Stimulated activated CD4-positive, alpha-beta T cell treated with anti-CD3 and anti-CD28 coated beads, Interleukin-4, amount 100 ng/mL, for 24 hours (primary cell): ENCODE results near the gene OR51A2.
"Not testable (repeated sequence)": the region's sequence is repeated elsewhere in the genome, so short reads cannot be mapped to it uniquely, and the experiment has no call there.

Experiments used
- DNase-seq: peaks from one replicate; pipeline ENCODE4 v3.0.0-alpha.2; 2020

Gene OR51A2, protein sequence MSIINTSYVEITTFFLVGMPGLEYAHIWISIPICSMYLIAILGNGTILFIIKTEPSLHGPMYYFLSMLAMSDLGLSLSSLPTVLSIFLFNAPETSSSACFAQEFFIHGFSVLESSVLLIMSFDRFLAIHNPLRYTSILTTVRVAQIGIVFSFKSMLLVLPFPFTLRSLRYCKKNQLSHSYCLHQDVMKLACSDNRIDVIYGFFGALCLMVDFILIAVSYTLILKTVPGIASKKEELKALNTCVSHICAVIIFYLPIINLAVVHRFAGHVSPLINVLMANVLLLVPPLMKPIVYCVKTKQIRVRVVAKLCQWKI

GRCh38 chr11:4955613-4956012 lies at the start of gene OR51A2:
Gene OR51A2 (minus strand): TSS chr11:4955713. CDS start chr11:4955713, 0 bp downstream.
- DNase-seq, result not testable (repeated sequence)

GRCh38 chr11:5004424-5005274 lies 49.1 kb upstream of the OR51A2 start:
- peak; percentile 4 for DNase-seq

DNA sequence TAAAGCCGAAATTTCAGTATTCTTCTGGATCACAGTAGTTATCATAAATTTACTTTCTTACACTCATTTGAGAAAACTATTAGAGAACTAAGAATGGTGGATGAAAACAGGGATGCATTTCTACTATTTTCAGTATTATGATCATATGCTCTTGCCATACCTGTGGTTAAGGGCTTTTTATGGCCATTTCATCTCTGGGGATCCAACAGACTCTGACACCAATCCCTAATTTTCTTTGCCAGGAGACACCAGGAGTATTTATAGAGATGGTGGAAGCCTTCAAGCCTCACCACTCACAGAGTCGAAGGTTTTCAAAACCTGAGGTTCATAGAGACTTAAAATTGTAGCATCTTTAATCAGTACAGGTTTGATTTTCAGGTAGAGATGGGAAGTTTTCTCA lies 39.0 kb upstream of the OR51A2 start, which contains the start of gene OR51L1:
Gene OR51L1 (plus strand): TSS at position 301 of the 400 bp plus-strand sequence. CDS start 4,132 bp downstream, outside the sequence.
- DNase-seq, result no peak

DNA sequence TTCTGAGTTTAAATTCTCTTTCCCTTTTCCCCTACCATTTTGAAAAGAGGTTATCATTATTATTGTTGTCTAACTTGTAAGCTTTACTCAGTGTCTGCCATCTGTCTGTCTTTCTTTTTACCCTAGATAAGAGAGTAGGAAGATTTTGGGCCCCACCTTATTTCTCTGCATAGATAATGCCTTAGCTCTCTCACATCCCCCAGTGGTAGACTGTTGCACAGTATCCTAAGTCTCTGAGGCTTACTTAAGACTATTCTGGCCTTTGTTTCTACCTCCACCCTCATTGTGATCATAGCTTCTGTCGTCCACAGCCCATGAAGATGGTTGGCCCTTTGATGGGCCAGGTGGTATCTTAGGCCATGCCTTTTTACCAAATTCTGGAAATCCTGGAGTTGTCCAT lies 35.5 kb upstream of the OR51A2 start:
- DNase-seq, result no peak

GRCh38 chr11:4983841-4984240 lies 28.3 kb upstream of the OR51A2 start:
- no peak for DNase-seq

DNA sequence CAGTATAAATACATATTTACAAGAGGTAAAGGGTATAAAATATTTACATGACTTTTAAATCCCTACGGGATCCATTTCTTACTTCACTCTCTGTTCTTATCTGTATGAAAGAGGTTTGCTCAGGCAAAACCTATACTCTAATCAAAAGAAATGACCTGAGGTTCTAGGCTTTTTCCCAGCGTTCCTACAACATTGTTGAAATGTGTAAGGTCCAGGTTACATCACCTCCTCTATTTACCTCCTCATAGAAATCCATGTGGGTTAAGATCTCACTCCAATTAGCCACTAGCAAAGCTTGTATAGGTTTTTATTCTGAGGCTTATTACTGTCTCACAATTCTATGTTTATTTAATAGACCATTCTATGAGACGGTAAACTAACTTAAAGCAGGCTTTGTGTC lies 27.2 kb upstream of the OR51A2 start:
- DNase-seq, result no peak

DNA sequence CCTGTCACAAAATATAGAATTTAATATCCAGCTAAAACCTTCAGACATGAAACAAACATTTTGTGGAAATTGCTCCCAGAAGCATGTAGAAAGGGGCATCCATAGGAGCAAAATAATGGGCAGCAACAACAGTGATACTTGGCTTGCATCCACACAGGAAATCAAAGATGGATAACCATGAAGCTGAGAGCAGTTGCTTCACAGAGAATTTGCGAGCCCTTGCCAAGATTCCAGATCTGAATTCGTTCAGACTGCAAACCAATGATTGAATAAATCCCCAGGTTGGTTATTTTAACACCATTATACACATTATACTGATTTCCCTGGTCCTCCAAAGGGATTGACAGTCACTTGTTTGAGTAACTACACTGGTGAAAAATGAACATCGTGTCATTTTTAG lies 23.5 kb upstream of the OR51A2 start:
- DNase-seq, result no peak

- DNase-seq, result no peak
Measured at GRCh38 chr11:4975436-4975835, 19.9 kb upstream of the OR51A2 start.

- DNase-seq, result no peak
Measured at GRCh38 chr11:4962816-4963215, 7.3 kb upstream of the OR51A2 start.

DNA sequence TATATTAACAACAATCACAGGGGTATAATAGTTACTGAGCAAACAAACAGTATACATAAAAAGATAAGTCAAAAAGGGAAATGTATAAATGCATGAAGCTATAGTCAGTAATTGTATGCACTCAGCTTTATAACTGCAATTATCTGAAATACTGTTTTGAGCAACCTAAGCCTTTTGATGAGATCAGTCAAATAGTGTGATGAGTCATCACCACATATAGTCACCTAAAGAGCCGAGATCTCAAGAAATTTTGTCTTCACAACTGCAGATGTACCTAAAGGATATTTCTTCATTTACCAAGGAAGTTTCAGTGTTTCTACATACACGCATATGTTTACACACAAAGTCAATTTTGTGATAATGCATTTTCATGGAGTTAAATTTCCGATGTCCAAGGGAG lies 5.4 kb upstream of the OR51A2 start:
- DNase-seq, result no peak

DNA sequence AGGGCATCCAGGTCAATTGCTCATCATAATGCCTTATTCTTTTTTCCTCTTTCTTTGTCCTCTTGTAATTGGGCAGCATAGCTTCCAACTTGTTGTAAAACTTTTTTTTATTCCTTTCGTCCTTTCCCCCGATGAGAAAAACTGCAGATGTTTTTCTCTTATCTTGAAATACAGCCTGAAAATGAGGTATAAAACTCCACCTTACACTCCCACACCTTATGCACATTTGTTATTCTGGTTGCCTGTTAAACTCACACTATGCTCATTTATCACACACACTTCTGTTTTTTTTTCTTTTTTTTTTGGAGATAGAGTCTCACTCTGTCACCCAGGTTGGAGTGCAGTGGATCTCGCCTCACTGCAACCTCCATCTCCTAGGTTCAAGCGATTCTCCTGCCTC lies 1.9 kb upstream of the OR51A2 start:
- no peak for DNase-seq

DNA sequence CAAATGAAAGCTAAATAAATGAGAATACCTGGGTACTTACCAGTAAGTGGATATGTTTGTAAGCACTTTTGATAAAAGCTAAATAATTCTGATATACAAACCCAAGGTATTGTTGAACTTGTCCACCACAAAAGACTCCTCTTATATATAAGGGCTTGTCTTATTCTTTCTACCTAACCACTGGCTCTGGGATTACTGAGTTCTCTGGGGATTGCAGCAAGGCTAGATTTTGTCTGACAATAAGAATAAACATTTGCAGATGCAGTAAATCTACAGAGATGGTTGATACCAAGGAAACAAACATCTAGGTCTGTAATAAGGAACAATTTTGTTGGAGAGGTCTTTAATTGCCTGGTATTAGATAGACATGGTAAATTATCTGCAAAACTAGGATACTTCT lies 8.0 kb downstream of the OR51A2 start, which contains the start of gene OR51A4:
Gene OR51A4 (minus strand): TSS at position 101 of the 400 bp plus-strand sequence. CDS start 505 bp downstream, outside the sequence.
- no peak for DNase-seq

- no peak for DNase-seq
Measured at GRCh38 chr11:4936745-4937144, 18.8 kb downstream of the OR51A2 start.

DNA sequence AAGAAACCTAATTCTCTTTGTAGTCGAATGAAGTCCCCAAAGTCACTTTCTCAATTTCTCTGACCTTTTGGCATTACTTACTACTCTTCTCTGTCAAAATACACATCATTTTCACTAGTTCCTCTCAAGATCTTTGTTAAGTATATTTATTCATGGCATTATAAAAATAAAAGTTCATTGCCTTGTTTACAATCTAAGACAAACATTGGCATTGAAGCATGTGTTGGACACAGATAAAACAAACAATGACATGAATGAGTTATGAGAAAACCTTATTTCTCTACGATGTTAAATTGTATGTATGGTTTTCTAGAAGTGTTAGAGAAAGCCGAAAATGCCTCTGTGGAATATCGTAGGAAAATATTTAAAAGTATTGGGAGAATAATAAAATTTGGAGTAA lies 22.8 kb downstream of the OR51A2 start:
- no peak for DNase-seq

DNA sequence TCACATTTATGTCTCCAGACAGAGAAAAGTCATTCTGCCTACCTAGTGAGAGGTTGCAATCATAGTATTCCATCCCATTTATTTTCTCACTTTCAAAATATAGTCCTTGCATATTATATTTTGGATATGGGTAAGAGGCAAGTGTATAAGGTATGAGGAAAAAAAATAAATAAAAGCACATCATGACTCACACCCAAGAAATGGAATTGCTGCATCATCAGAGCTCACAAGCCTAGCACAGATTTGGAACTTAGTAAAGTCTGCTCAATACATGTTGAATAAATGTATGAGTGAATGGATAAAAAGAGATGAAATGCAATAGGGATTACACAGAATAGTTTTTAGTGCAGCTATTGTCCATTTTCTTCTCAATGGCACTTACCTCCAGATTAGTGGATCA lies 28.9 kb downstream of the OR51A2 start:
- no peak for DNase-seq

DNA sequence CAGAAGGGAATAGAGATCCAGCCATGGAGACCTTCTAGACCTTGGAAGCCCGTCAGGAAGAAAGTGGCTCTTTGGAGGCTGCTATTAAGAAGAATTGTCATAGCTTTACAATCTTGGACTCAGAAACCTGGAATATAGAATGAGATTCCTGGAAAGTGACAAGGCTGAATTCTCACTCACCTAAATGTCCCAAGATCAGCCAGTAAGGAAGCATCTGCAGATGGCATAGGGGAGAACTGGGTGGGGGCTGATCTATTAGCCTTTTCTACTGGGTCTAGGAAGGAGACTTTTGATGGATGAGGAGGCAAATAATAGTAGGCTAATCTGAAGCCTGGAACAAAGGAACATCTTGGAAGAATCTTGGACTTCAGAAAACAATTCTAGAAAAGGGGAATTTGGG lies 31.3 kb downstream of the OR51A2 start, which contains the start of gene OR51G1:
Gene OR51G1 (minus strand): TSS at position 101 of the 400 bp plus-strand sequence. CDS start 0 bp downstream, at position 101.
- DNase-seq, result no peak

- DNase-seq, result no peak
Measured at GRCh38 chr11:4922304-4922703, 33.2 kb downstream of the OR51A2 start.

GRCh38 chr11:4921796-4922195 lies 33.7 kb downstream of the OR51A2 start:
- DNase-seq, result no peak

GRCh38 chr11:4919250-4919649 lies 36.3 kb downstream of the OR51A2 start, which contains the start of gene OR51G2:
Gene OR51G2 (minus strand): TSS chr11:4919350. CDS start chr11:4915663, 3,687 bp downstream.
- no peak for DNase-seq

GRCh38 chr11:4916581-4916980 lies 38.9 kb downstream of the OR51A2 start:
- DNase-seq, result no peak
